GM19043 (cell line): ENCODE measurements around the gene CDKN2A.

Source experiments
- ATAC-seq: cut with Tn5 transposase; IDR thresholded peaks from one replicate; pipeline ENCODE4 v1.9.1; 2021; ENCODE audit warnings: low read depth; ENCODE audit not compliant: unreplicated experiment

Gene CDKN2A

DNA sequence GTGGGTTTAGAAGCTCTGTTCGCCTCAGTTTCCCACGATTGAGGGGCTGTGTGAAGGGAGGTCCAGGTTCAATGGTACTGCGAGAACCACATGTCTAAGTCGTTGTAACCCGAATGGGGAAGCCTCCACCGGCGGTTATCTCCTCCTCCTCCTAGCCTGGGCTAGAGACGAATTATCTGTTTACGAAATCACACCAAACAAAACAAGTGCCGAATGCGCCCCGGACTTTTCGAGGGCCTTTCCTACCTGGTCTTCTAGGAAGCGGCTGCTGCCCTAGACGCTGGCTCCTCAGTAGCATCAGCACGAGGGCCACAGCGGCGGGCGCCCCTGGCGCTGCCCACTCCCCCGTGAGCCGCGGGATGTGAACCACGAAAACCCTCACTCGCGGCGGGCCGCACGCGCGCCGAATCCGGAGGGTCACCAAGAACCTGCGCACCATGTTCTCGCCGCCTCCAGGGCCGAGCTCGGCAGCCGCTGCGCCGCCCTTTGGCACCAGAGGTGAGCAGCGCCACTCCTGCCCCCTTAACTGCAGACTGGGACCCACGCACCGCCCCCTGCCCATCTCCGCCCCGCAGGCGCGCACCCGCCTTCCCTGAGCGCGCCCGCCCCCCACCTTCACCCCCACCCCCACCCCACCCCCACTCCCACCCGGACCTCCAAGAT, at the start of gene CDKN2A:
Gene CDKN2A, minus strand, starts transcription at position 500 of the 663 bp plus-strand sequence.
- ATAC-seq = peak; percentile 27

DNA sequence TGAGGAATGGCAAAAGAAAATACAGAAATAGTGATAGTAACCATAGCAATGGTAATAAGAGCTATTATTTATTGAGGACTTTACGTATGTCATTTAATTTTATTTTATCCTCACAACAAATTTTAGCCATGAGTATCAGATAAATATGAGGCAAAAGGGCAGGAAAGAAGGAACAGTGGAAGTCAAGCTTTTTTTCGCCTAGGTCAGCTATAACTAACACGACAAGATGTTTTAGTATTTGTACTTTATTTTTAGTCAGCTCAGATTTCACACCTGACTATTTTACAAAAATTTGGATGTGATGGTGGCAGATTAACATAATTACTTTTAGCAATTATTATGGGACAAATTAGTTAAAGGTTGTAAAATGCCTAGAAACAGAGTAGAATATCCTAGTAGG, 49.7 kb upstream of the CDKN2A start:
- no peak for ATAC-seq

- no peak for ATAC-seq
Measured at GRCh38 chr9:22041775-22042174, 47.6 kb upstream of the CDKN2A start.

GRCh38 chr9:22041344-22041743, 47.2 kb upstream of the CDKN2A start:
- ATAC-seq = no peak

GRCh38 chr9:22040760-22041159, 46.6 kb upstream of the CDKN2A start:
- ATAC-seq = no peak

DNA sequence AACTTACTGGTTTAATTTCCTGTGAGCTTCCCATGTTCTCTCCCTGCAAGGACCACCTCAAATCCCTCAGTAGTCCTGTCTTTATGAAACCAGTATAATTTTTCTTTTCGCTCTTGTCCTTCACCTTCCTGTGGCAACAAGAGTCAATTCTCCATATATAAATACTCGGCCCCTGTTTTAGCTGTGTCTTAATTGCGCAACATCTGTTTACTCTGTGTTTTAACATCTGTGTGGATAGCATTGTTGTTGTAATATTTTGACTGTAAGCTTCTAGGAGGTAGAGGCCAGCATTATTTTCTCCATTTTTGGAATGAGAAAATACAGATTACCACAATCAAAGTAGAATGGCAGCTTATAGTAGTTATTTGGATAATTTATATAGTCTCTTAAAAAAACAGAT, 45.1 kb upstream of the CDKN2A start:
- no peak for ATAC-seq

DNA sequence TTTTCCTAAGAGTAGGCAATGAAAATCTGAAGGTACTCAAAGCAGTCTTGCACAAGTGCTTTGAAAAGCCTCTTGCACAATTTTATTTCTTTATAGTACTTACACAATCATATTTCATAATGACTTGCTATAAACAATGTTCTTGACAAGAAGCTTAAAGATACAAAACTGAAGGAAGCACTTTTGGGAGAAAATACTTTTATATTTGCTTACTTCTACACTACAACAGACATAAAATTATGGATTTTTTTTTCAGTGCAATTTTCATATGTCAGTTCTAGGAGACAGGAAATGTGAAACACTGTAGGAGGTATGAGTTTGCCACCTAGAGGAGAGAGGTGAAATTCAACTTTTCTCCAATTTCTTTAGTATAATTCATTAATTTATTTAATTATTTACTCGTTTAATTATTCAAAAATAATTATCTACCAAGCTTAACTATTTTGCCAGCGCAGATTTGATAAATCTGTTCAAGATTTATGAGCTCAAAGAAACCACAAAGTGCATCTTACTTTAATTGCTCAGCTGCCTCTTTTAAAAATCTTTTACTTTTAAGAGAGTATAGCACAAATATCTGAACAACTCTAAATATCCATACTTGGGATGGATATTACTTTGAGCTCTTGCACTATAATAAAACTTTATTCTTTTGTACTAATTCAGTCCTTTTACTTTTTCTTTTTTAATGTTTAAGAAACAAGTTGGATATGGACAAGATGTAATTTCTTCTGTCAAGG, 43.9 kb upstream of the CDKN2A start:
- no peak for ATAC-seq

DNA sequence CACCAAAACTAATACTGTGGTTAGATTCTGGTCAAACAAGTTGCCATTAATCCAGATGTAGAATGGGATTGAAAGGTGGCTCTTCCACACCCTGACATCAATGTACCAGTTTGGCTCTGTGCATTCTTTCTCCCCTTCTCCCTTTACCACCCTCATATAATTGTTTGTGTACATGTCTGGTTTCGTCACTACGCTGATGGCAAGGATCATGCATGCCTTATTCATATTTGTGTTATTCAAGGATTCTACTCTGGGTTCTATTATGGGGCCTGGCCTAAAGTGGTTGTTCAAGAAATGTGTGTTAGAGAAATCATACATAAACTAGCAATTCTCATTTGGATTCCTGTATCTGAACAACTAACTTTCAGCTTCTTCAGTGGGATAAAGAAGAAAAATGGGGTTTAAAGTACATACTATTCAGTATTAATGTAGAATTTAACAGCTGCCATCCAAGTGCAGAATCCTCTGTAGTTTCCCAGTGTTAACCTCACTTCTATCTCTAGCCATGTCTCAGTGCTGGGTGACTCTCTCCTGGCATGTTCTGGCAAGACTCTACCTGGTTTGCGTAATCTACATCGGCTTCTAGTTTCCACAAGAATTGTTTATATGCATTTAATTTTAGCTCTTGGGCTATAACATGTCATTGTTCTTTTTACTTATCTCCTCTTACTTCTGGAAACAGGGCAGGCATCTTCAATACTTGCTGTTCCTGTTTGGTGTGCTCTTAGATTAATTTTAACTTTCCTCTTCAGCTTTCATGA, 42.9 kb upstream of the CDKN2A start:
- no peak for ATAC-seq

DNA sequence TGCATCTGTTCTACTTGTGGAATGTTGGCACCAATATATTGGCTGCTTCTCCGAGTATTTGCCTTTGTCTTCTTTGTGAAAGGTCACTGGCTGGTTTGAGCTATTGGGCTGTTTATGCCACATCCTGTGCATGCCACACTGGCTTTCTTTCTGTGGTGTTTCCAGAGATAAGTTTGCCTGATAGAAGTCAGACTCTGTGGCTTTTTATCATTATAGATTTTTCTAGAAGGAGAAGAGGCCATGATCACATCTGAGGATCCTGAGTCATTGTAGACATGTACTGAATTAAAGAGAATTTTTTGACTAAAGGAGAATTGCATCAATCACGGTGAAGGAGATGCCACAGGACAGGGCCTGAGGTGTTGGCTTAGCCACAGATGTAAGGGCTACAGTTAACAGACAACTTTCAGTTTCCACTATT, 41.4 kb upstream of the CDKN2A start:
- no peak for ATAC-seq

GRCh38 chr9:22033012-22033630, 38.9 kb upstream of the CDKN2A start:
- no peak for ATAC-seq

GRCh38 chr9:22031655-22032411, 37.6 kb upstream of the CDKN2A start:
- no peak for ATAC-seq

- peak; percentile 69 for ATAC-seq
Measured at GRCh38 chr9:22030101-22030598, 36.0 kb upstream of the CDKN2A start.

GRCh38 chr9:22029231-22029630, 35.0 kb upstream of the CDKN2A start:
- ATAC-seq = no peak

GRCh38 chr9:22028394-22028793, 34.2 kb upstream of the CDKN2A start:
- ATAC-seq = no peak

GRCh38 chr9:22026696-22027095, 32.5 kb upstream of the CDKN2A start:
- no peak for ATAC-seq

DNA sequence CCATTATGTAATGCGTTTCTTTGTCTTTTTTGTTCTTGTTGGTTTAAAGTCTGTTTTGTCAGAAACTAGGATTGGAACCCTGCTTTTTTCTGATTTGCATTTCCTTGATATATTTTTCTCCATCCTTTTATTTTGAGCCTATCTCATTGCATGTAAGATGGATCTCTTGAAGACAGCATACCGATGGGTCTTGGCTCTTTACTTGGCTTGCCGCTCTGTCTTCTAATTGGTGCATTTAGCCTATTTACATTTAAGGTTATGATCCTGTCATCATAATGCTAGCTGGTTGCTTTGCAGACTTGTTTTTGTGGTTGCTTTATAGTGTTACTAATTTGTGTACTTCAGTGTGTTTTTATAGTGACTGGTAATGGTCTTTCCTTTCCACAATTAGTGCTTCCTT, 28.2 kb upstream of the CDKN2A start:
- no peak for ATAC-seq

GRCh38 chr9:22010866-22011625, 16.9 kb upstream of the CDKN2A start:
- ATAC-seq = no peak

GRCh38 chr9:22009506-22009867, 15.3 kb upstream of the CDKN2A start:
- peak; percentile 25 for ATAC-seq

GRCh38 chr9:22008717-22009505, 14.7 kb upstream of the CDKN2A start, which contains the start of gene CDKN2B:
CDKN2B (minus strand) TSS chr9:22009305; CDS start chr9:22008953, 352 bp downstream.
- peak; percentile 87 for ATAC-seq
